GM21447 (cell line): ENCODE results near the gene AMH.

ENCODE experiments used
- ATAC-seq: cut with Tn5 transposase; IDR thresholded peaks from one replicate; pipeline ENCODE4 v1.9.1; 2021; ENCODE audit not compliant: unreplicated experiment

The AMH gene

GRCh38 chr19:2283835-2284507, 34.8 kb downstream of the AMH start:
- ATAC-seq = no peak

GRCh38 chr19:2286402-2287140, 37.4 kb downstream of the AMH start:
- no peak for ATAC-seq

GRCh38 chr19:2287585-2288337, 38.6 kb downstream of the AMH start:
- ATAC-seq = no peak

- no peak for ATAC-seq
Observed at GRCh38 chr19:2288338-2288817, 39.3 kb downstream of the AMH start.

GRCh38 chr19:2288818-2289713, 39.9 kb downstream of the AMH start:
- ATAC-seq = no peak

GRCh38 chr19:2289714-2290435, 40.8 kb downstream of the AMH start:
- ATAC-seq = no peak

GRCh38 chr19:2290441-2291184, 41.5 kb downstream of the AMH start:
- ATAC-seq = no peak

- ATAC-seq = no peak
Observed at GRCh38 chr19:2291185-2291751, 42.1 kb downstream of the AMH start.

GRCh38 chr19:2294687-2295335, 45.7 kb downstream of the AMH start:
- no peak for ATAC-seq

GRCh38 chr19:2296141-2296540, 47.0 kb downstream of the AMH start:
- no peak for ATAC-seq

GRCh38 chr19:2300533-2300932, 51.4 kb downstream of the AMH start:
- ATAC-seq = no peak
